Measurements from ENCODE around the gene STX19. TPM values are rescaled to one million over a fixed set of nuclear protein-coding genes. Genes with fewer than 3 reads are reported as not detected.

The STX19 gene
- total and polyA plus RNA-seq, 2 experiments from 2014 or later = 0.29 TPM; not detected in 1

DNA sequence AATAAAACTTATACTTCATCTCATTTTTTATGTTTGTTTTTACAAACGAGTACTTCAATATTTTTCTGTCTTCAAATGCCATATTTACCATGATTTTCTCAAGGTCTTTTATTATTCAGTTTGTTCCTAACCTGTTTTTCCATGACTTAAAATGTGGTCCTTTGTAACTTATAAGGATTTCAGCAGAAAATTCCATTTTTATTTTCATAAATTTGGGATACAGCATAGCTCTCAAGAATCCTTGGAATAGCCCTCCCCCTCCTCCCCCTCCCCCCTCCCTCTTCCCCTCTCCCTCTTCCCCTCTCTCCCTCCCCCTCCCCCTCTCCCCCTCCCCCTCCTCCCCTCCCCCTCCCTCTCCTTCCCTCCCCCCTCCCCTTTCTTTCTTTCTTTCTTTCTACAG, 14.9 kb upstream of the STX19 start:
- peaks cover 42% of the 10 kb centered on the region for H3K36me3 Mint-ChIP-seq (ENCODE audit: low read depth)
- Histone ChIP-seq H2AFZ (no peak overlapping the region), H4K20me1 (replicated peaks; ENCODE audit: insufficient read depth) (no peaks in the 10 kb centered on the region), H3K4me2 (no peak overlapping the region), H3K79me2 (replicated peaks; ENCODE audit: insufficient read depth) (no peaks in the 10 kb centered on the region), H3K4me1 (ENCODE audit: insufficient read depth) (no peaks in the 10 kb centered on the region), H3K27me3 (ENCODE audit: insufficient read depth) (no peaks in the 10 kb centered on the region), H3F3A (replicated peaks; ENCODE audit: low read depth) (no peaks in the 10 kb centered on the region), H3K27ac (ENCODE audit: low read depth) (no peak overlapping the region), H3K36me3 (ENCODE audit: insufficient read depth) (peaks cover 3% of the 10 kb centered on the region; the same call in 1 of the 2 replicates), H3K9me2 (ENCODE audit: insufficient read depth) (no peaks in the 10 kb centered on the region), H3K4me3 (no peak overlapping the region)
- no peak overlapping the region for H3K27ac Mint-ChIP-seq
- DNase-seq (ENCODE audit: low spot score) (no peak), ATAC-seq (no peak)
- TF ChIP-seq, protein P1, sequence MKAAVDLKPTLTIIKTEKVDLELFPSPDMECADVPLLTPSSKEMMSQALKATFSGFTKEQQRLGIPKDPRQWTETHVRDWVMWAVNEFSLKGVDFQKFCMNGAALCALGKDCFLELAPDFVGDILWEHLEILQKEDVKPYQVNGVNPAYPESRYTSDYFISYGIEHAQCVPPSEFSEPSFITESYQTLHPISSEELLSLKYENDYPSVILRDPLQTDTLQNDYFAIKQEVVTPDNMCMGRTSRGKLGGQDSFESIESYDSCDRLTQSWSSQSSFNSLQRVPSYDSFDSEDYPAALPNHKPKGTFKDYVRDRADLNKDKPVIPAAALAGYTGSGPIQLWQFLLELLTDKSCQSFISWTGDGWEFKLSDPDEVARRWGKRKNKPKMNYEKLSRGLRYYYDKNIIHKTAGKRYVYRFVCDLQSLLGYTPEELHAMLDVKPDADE (IDR thresholded peaks at IDR 0.05) = no peak
- no peak for TF ChIP-seq JUNB (IDR thresholded peaks at IDR 0.05; ENCODE audit: unreplicated experiment)
- no peak for TF ChIP-seq NANOG (IDR thresholded peaks at IDR 0.05; ENCODE audit: borderline replicate concordance)
- TF ChIP-seq, protein P2, sequence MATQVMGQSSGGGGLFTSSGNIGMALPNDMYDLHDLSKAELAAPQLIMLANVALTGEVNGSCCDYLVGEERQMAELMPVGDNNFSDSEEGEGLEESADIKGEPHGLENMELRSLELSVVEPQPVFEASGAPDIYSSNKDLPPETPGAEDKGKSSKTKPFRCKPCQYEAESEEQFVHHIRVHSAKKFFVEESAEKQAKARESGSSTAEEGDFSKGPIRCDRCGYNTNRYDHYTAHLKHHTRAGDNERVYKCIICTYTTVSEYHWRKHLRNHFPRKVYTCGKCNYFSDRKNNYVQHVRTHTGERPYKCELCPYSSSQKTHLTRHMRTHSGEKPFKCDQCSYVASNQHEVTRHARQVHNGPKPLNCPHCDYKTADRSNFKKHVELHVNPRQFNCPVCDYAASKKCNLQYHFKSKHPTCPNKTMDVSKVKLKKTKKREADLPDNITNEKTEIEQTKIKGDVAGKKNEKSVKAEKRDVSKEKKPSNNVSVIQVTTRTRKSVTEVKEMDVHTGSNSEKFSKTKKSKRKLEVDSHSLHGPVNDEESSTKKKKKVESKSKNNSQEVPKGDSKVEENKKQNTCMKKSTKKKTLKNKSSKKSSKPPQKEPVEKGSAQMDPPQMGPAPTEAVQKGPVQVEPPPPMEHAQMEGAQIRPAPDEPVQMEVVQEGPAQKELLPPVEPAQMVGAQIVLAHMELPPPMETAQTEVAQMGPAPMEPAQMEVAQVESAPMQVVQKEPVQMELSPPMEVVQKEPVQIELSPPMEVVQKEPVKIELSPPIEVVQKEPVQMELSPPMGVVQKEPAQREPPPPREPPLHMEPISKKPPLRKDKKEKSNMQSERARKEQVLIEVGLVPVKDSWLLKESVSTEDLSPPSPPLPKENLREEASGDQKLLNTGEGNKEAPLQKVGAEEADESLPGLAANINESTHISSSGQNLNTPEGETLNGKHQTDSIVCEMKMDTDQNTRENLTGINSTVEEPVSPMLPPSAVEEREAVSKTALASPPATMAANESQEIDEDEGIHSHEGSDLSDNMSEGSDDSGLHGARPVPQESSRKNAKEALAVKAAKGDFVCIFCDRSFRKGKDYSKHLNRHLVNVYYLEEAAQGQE (IDR thresholded peaks at IDR 0.05; ENCODE audit: unreplicated experiment) = no peak
- TF ChIP-seq, protein P3, sequence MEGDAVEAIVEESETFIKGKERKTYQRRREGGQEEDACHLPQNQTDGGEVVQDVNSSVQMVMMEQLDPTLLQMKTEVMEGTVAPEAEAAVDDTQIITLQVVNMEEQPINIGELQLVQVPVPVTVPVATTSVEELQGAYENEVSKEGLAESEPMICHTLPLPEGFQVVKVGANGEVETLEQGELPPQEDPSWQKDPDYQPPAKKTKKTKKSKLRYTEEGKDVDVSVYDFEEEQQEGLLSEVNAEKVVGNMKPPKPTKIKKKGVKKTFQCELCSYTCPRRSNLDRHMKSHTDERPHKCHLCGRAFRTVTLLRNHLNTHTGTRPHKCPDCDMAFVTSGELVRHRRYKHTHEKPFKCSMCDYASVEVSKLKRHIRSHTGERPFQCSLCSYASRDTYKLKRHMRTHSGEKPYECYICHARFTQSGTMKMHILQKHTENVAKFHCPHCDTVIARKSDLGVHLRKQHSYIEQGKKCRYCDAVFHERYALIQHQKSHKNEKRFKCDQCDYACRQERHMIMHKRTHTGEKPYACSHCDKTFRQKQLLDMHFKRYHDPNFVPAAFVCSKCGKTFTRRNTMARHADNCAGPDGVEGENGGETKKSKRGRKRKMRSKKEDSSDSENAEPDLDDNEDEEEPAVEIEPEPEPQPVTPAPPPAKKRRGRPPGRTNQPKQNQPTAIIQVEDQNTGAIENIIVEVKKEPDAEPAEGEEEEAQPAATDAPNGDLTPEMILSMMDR (conservative IDR thresholded peaks at IDR 0.05; ENCODE audit: low read depth in 2 of 2) = no peak
- TF ChIP-seq, protein P4, sequence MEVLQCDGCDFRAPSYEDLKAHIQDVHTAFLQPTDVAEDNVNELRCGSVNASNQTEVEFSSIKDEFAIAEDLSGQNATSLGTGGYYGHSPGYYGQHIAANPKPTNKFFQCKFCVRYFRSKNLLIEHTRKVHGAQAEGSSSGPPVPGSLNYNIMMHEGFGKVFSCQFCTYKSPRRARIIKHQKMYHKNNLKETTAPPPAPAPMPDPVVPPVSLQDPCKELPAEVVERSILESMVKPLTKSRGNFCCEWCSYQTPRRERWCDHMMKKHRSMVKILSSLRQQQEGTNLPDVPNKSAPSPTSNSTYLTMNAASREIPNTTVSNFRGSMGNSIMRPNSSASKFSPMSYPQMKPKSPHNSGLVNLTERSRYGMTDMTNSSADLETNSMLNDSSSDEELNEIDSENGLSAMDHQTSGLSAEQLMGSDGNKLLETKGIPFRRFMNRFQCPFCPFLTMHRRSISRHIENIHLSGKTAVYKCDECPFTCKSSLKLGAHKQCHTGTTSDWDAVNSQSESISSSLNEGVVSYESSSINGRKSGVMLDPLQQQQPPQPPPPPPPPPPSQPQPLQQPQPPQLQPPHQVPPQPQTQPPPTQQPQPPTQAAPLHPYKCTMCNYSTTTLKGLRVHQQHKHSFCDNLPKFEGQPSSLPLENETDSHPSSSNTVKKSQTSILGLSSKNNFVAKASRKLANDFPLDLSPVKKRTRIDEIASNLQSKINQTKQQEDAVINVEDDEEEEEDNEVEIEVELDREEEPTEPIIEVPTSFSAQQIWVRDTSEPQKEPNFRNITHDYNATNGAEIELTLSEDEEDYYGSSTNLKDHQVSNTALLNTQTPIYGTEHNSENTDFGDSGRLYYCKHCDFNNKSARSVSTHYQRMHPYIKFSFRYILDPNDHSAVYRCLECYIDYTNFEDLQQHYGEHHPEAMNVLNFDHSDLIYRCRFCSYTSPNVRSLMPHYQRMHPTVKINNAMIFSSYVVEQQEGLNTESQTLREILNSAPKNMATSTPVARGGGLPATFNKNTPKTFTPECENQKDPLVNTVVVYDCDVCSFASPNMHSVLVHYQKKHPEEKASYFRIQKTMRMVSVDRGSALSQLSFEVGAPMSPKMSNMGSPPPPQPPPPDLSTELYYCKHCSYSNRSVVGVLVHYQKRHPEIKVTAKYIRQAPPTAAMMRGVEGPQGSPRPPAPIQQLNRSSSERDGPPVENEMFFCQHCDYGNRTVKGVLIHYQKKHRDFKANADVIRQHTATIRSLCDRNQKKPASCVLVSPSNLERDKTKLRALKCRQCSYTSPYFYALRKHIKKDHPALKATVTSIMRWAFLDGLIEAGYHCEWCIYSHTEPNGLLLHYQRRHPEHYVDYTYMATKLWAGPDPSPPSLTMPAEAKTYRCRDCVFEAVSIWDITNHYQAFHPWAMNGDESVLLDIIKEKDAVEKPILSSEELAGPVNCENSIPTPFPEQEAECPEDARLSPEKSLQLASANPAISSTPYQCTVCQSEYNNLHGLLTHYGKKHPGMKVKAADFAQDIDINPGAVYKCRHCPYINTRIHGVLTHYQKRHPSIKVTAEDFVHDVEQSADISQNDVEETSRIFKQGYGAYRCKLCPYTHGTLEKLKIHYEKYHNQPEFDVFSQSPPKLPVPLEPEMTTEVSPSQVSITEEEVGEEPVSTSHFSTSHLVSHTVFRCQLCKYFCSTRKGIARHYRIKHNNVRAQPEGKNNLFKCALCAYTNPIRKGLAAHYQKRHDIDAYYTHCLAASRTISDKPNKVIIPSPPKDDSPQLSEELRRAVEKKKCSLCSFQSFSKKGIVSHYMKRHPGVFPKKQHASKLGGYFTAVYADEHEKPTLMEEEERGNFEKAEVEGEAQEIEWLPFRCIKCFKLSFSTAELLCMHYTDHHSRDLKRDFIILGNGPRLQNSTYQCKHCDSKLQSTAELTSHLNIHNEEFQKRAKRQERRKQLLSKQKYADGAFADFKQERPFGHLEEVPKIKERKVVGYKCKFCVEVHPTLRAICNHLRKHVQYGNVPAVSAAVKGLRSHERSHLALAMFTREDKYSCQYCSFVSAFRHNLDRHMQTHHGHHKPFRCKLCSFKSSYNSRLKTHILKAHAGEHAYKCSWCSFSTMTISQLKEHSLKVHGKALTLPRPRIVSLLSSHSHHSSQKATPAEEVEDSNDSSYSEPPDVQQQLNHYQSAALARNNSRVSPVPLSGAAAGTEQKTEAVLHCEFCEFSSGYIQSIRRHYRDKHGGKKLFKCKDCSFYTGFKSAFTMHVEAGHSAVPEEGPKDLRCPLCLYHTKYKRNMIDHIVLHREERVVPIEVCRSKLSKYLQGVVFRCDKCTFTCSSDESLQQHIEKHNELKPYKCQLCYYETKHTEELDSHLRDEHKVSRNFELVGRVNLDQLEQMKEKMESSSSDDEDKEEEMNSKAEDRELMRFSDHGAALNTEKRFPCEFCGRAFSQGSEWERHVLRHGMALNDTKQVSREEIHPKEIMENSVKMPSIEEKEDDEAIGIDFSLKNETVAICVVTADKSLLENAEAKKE (CRISPR knock-in tag; IDR thresholded peaks at IDR 0.05) = no peak
- TF ChIP-seq ZNF331 (CRISPR knock-in tag; IDR thresholded peaks at IDR 0.05; ENCODE audit: low read depth) = no peak
- no peak for TF ChIP-seq EZH2 (IDR thresholded peaks at IDR 0.05; ENCODE audit: low read depth, unreplicated experiment)
- TF ChIP-seq EZH2phosphoT487 (IDR thresholded peaks at IDR 0.05; ENCODE audit: unreplicated experiment) = no peak
- no peak for TF ChIP-seq STAT1 (IDR thresholded peaks at IDR 0.05; ENCODE audit: unreplicated experiment)
- no peak for TF ChIP-seq POLR2AphosphoS5 (IDR thresholded peaks at IDR 0.05; ENCODE audit: low read depth)
- no peak for TF ChIP-seq ZNF114 (CRISPR knock-in tag; IDR thresholded peaks at IDR 0.05)
- TF ChIP-seq CREB1 (CRISPR knock-in tag; IDR thresholded peaks at IDR 0.05; ENCODE audit: low read depth) = no peak
- peaks cover 32% of the 10 kb centered on the region for H3K9me3 Mint-ChIP-seq
- no peaks in the 10 kb centered on the region for H3K4me1 Mint-ChIP-seq
- no peak overlapping the region for H3K4me3 Mint-ChIP-seq
- peaks cover 14% of the 10 kb centered on the region for H3K27me3 Mint-ChIP-seq (ENCODE audit: insufficient read depth, low read depth, poor library complexity)
